ENCODE data around the gene TMEM185A.
A peak's percentile ranks its signal among the peaks of the same experiment; 100 is the strongest.
"Not testable (repeated sequence)": the region's sequence is repeated elsewhere in the genome, so short reads cannot be mapped to it uniquely, and the experiment has no call there.

The TMEM185A gene

DNA sequence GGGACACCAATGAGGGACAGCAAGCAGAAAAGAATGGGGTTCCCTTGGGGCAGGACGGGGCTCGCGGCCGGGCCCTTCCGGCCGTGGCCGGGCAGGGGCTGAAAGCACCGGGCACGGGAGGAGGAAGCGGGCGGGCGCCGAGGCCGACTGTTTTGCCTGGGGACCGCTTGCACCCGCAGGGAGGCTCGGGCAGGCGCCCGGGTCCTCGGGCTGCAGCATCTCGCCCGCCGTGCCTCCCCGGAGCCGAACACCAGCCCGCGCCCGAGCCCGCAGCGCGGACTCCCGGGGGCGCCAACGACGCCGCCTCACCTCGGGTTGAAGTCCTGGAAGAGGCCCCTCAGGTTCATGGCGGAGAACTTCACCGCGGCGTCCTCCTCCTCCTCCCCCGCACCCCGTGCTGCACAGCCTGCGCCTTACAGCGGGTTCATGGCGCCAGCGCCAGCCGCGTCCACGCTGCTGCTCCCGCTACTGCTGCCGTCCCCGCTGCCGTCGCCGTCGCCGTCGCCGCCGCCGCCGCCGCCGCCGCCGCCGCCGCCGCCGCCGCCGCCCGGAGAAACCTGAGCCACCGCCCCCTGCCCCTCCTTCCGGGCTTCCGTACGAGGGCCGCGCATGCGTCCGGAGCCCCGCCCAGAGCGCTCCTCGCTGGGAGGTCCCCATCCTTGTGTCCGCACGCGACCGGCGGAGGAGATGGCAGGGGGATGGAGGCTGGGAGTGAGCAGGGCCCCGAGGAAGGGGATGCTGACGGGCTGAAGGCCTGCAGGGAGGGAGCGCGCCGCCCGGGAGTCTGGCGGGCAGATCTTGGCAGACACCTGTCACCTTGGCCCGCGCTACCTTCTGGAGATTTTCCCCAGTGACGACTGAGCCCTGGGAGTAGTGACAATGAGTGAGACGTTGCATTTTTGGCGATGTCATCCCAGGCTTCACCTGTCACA is at the start of gene TMEM185A:
Gene TMEM185A (minus strand): TSS at position 559 of the 932 bp plus-strand sequence. CDS start 212 bp downstream, at position 347.
- DNase-seq = peak; percentile 37

DNA sequence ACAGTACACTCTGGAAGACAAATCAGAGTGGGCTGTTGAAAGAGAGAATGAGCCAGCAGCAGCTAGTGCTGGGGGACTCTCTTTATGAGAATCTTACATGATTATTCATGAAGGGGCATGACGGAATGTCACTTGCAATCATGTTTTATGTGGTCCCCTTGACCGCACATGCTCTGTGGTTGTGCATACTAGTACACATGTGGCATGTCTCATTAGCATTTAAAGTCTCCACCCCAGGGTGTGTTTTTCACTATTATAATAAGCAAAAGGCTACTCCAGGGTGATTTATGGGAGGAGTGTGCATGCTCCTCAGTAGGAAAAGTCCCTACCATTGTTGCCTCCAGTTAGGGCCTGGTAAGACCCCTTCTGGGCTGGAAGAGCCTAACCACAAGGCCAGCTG is 49.6 kb upstream of the TMEM185A start:
- no peak for DNase-seq

DNA sequence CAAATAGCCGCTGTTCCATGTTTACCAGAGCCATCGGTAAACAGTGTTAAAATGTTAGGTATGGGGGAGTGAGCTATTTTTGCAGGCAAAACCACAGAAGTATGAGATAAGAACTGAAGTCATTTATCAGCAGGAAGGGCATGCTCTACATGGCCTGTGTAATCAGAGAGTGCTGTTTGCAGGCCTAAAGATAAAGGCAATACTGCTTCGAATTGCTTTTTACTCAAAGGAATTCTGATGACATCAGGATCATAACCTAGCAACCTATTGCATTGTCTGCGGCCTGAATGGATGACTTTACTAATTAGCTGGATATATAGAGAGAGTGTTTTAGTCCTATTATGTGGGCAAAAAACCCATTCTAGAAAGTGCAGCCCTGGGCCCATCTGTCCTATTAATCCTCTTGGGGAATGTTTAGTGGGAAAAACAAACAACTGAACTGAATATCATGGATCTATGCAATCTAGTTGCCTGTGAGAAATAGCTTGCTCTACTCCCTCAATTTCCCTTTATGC is 47.6 kb upstream of the TMEM185A start:
- not testable (repeated sequence) for DNase-seq

DNA sequence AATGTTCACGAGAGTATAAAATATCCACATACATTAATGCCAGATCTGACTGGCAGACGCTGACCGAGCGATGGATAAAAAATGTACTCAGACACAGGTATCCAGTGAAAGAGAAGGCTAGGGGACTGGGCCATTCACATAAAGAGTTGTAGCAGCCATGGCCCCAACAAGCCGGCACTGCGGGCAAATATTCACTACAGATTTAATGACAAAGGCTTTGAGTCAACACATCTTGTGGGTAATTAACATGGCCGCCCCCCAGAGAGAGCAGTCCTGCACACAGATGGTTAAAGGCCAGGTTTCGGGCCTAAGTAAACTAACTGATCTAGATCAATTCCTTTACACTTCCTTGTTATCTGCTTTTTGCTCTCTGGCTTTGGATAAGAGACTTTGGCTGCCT is 44.0 kb upstream of the TMEM185A start:
- DNase-seq = not testable (repeated sequence)

DNA sequence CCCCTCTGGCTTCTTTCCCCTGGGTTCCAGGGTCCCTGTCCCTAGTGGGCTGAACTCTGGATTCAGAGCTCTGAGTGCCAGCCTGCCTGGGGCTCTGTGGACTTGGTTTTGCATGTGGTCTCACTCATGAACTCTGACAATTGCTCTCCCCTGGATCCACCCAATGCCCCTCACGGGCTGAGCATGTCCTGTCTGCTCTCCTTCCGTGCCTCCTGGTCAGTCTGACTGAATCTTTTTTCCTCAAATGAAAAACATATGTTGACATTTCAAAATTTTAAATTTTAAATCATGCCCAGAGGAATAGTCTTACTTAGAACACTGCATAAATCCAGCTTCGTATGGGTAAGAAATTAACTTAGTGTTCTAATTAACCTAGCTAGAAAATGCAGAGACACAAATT is 43.5 kb upstream of the TMEM185A start:
- not testable (repeated sequence) for DNase-seq

DNA sequence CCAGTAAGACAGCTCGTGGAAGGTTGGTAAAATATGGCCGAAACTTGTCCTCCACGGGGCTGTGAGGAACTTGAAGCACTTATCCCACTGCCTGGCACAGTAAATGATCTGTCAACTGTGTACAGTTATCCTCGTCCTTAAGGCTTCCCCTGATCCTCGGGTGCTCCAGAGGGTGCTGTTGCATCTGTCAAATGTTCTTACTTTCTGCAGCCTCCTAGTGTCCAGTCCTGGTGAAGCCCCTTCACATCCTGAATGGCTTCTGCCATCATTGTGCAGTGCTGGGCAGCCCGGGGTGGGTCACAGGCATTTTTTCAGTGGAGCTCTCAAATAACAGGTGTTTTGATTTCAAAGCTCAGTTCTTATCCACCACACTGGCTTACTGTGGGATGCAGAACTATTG is 29.0 kb upstream of the TMEM185A start:
- not testable (repeated sequence) for DNase-seq

DNA sequence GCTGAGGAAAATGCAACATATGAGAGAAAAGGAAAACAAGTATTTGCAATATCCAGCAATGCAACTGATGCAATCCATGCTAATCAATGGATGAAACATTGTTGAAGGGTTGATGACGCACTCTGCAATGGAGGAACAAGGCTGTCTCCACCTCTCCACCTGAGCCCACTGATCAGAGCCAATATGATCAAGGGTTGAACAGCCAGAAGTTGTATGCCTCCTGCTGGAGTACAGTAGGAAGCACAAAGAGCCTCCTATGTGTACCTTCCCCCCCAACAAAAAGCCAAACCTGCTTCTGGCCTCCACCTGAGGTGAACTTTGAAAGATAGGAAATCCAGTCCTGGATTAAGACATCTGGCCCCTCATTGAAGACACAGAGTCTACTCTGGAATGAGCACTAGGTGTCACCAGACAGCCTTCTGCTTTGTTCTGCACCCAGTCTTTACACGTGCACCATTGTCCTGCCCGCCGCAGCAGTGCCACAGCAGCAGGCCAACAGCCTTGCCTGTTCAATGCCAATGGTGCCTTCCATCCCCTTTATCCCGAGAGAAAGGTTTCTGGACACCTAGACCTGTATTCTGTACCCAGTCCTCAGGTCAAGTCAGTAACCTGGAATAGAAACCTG is 24.8 kb upstream of the TMEM185A start:
- DNase-seq = not testable (repeated sequence)

DNA sequence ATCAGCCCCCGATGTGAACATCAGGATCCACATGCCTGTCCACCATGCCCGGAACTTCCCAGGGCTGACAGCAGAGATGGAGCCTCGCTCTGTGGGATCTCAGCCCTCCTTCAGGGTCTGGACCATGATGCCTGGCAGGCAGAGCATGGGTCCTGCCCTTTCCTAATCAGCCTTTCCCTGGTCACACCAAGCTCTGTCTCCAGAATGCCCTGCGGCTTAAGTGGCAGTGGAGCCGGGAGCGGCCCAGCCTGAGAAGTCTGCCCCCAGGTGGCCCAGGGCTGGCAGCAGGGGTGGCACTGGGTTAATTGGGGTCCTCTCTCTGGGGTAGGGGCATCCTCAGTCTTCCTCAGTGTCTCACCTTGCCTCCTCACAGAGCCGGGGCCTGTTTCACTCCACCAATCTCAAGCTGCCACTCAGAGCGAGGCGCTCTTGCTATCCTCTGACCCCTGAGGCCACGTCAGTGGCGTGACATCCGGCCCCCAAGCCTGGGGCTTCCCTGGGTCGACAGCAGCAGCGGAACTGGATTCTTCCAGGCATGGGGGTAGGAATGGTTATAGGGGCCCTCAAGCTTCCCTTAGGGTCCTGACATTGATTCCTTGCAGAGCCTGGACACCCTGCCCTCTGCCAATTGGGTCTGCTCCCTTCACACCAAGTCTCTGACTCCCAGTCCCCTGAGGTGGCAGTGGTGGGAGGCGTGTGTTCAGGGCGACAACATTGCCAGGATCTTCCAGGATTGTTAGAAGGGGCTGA is 20.8 kb upstream of the TMEM185A start:
- DNase-seq = no peak

DNA sequence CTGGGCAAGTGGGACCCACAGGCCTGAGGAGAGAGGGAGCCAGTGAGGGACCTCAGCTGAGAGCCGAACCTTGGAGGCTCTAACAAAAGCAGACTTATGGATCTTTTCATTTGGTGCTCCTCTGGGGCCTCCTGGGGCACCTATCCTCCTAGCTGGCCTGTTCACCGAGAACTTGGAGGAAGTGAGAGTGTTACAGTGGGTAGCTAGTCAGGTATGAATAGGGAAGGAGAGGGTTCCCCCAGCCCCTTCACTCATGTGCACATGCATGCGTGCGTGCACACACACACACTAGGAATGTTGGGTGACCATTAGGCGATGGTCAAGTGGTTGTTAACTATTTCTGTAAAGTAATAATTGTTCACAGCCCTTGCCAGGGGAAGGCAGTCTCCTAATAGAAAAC is 18.6 kb upstream of the TMEM185A start:
- DNase-seq = no peak

DNA sequence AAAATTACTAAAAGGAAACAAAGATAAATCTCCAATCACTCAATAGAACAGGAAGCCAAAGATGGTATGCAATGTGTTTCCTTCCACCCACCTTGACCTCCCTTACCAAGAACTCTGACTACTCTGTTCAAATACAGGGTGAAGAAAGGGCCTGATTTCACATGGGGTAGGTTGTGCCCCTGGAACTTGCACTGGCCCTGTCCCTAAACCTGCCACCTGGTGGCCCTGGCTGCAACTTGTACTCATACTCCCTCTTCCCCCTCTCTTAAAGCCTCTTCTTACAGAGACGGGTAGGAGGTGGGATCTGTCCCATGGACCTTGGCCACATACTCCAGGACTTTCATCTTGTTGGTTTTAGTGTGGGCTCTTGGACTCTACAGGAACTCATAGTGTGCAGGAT is 17.3 kb upstream of the TMEM185A start:
- no peak for DNase-seq

DNA sequence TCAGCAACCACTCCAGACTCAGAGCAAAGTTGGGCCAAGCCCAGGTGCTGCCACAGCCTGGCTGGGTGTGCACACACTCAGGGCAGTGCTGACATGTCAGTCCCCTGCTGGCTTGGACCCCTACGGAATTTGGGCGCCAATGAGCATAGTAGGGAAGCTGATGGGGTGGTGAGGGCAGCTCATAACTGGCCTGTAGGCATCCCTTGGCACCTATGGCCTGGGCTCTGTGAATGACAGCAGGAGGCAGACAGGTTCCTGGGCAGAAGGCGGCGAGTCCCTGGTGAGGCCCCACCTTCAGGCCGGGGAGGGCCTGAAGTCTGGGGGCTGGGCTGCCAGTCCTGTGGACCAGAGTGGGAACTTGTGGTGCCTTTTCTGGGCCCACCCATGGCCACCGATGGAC is 15.9 kb upstream of the TMEM185A start:
- no peak for DNase-seq

DNA sequence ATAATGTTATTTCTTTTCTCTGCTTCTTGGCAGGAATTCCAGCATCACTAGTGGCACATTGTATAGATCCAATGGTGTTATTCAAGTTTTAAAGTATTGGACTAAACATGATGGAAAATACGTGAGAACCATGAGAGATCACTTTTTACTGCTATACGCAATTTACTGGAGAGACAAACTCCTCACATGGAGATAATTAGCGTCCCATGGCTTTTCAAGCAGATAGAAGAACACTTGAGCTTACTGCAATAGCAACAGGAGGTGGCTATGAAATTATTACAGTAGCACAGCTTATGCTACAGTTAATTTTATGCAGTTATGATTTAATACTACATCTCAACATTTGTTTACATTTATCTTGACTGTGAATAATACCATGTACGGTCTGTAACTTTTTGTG is 11.9 kb upstream of the TMEM185A start:
- no peak for DNase-seq

DNA sequence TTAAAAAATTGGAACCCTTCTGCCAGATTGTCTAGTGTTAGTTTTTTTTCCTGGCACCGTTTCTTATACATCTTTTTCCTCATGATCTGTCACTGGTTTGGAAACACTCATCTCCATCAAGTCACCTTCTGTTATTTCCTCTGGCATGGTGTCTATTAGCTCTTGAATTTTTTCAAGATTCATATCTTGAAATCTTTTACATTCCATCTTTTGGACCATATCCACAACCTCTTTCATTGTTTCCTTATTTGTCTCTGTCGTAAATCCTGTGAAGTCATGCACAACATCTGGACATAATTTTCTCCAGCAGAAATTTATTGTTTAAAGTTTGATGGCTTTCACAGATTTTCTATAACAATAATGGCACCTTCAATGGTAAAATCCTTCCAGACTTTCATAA is 10.2 kb upstream of the TMEM185A start:
- DNase-seq = no peak

DNA sequence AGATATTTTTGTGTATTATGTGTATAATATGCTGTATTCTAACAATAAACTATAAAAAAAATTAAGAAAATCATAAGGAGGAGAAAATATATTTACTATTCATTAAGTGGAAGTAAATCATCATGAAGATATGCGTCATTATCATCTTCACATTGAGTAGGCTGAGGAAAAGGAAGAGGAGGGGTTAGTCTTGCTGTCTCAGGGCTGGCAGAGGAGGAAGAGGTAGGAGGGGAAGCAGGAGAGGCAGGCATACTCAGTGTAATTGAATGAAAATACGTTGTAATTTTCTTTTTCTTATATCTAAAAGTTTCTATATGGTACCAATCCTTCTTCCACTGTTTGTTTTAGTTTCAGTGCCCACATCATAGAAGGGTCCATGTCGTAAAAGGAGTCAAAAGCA is 9.8 kb upstream of the TMEM185A start:
- no peak for DNase-seq

DNA sequence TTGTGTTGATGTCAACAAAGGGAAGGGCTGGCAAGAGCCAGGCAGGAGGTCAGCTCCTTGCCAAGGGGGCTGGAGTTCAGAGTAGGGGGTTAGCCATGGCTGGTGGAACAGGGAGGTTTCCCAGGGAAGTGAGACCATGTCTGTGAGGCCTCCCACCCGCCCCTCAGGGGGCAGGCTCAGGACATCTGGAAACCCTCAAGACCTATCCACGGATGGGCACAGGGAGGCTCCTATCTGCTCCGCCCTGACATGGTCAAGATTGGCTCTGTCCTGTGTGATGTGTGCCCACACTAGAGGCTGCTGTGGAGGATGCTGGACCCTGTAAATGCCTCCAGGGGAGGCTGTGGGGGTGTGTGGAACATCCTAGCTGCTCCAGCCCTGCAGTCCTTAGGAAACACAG is 8.0 kb upstream of the TMEM185A start:
- no peak for DNase-seq

DNA sequence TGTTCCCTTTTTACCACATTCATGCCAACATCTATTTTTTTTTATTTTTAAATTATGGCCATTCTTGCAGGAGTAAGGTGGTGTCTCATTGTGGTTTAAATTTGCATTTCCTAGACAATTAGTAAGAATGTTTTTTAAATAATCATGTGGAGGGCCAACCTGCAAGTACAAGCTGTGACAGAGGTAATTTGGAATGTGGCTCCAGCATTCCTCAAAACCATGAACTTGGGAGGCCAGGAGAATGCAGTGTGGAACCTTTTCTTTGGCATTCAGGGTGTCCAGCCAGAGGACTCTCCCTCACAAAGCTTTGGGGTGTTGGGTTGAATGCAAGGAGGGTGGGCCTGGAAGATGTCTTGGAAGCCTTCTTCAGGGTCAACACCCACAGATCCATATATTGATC is 7.3 kb upstream of the TMEM185A start:
- no peak for DNase-seq

DNA sequence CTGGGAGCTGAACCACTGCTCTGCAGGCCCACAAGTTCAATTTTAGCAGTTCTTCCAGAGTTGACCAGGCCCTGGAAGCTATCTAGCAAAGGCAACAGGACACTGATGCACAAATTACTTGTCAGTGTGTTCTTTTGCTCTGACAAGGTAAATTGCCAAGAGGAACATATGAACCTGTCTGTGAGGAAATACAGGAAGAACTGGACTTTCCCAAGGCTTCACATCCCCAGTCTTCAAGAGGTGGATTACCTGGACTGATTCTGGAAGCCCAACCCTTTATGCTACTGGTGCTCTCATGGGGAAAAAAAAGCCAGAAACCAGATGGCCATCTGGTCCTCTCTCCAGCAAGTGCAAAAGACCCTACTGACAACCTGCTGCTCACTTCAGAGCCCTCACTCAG is 1.9 kb upstream of the TMEM185A start:
- DNase-seq = no peak

DNA sequence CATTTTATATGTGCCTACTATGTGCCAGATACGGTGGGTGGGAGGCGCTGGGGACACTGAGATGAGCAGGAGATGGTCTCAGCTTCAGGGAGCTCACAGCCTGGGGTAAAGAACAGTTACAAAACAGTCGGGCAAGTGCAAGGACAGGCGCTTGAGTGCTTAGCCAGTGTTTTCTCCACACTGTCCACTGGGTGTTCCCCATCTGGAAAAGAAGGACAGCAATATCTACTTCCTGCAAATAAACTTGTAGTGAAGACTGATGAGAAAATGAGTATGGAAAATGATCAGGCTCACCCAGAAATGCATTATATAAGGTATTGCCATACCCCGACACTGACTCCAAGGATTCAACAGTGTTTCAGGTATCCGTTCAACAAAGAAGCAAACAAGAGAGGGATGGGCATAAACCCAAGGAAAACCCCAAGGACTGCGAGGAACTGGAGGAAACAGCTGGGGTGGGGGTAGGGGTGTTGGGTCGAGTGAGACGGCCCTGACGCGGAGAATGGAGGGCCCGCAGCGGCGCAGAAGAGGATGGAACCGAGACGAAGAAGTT is 835 bp downstream of the TMEM185A start:
- DNase-seq = peak; percentile 4

DNA sequence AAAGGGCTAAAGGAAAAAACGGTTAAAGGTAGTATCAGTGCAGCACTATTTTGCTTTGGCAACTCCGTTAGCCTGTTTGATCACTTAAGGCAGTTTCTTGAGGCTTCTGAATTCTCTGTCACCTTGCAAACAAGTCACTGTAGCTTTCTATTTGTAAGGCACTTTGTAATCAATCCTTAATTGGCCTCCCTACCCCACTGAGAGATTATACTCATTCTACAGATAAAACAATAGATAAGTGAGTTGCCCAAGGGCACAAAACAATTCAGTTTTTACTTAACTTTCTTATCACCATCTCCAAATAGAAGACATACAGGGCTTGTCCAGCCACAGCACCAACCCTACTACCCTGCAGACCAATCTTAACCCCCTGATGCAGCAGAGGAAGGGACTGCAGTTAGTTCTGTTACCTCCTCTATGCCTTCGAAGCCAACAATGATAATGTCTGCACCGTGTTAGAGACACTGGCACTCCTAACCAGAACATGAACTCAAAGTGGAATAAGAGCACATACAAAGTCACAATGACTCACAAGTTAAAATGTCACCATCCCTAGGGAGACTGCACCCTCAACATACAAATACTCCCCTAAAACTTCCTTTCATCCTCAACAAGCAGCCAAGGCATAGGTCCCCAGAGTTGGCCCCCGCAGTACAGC is 1.7 kb downstream of the TMEM185A start:
- DNase-seq = no peak

DNA sequence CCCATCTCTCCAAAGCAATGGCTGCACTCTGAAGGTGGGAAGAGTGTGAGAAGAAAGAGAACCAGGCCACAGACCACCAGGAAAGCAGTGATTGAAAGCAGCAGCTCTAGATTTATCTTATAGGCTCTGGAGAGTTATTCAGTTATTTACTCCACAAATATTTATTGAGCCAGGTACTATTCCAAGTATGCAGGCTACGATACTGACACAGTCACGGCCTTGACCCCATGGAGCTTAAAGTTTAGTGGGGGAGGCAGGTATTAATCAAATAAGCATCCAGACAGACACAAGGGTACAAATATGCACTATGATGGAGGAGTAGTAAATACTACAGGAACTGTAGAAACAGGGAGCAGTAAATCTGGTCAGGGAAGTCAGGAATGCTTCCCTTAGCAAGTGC is 2.8 kb downstream of the TMEM185A start:
- DNase-seq = no peak

DNA sequence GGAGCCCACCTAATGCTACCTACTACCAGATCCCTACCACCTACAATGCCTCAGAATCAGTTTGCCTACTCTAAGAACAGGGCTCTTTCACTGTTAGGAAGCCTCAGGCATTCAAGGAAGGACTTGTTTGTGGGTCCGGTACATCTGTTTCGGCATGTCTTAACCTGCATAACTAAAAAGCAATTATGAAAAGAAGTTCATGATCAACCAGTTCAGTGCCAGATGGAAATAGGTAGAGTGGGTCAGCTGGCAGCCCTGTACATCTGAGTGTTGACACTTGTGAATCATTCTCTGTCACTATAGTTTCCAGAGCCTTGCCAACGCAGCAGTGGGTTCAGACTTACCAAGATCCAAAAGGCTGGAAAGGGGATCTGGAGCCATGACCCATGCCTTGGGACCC is 3.3 kb downstream of the TMEM185A start:
- DNase-seq = no peak

DNA sequence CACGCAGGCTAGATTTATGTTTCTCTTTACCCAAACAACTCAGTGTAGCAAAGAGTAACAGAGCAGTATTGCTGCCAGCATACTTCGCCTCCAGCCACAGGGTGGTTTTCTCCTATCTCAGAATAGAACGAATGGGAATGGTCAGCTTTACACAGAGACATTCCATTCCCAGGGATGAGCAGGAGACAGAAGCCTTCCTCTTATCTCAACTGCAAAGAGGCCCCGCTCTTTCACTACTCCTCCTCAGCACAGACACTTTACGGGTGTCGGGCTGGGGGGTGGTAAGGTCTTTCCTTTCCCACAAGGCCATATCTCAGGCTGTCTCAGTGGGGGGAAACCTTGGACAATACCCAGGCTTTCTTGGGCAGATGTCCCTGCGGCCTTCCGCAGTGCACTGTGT is 4.8 kb downstream of the TMEM185A start:
- DNase-seq = not testable (repeated sequence)
